Prostate gland (tissue), 2 donors: ENCODE data around the gene IL3RA.

Source experiments
- POLR2AphosphoS5 ChIP-seq: sonication (generic); formaldehyde crosslinking; IDR thresholded peaks from one replicate; pipeline ENCODE4 v1.6.1; 2017; ENCODE audit warnings: antibody characterized with exemption
- TF ChIP-seq, protein P1 (sequence below), 4 experiments: fragments of 200-600 bp in 2 of 4; fragments of 450-650 bp in 2 of 4; sonication (generic) in 2 of 4; IDR thresholded peaks; 1 replicate in 3 of 4; 2 replicates in 1 of 4; pipeline ENCODE4 v1.5.1; 2016 to 2019; ENCODE audit warnings: antibody characterized with exemption in 4 of 4, mild to moderate bottlenecking in 2 of 4, moderate library complexity in 2 of 4

DNA sequence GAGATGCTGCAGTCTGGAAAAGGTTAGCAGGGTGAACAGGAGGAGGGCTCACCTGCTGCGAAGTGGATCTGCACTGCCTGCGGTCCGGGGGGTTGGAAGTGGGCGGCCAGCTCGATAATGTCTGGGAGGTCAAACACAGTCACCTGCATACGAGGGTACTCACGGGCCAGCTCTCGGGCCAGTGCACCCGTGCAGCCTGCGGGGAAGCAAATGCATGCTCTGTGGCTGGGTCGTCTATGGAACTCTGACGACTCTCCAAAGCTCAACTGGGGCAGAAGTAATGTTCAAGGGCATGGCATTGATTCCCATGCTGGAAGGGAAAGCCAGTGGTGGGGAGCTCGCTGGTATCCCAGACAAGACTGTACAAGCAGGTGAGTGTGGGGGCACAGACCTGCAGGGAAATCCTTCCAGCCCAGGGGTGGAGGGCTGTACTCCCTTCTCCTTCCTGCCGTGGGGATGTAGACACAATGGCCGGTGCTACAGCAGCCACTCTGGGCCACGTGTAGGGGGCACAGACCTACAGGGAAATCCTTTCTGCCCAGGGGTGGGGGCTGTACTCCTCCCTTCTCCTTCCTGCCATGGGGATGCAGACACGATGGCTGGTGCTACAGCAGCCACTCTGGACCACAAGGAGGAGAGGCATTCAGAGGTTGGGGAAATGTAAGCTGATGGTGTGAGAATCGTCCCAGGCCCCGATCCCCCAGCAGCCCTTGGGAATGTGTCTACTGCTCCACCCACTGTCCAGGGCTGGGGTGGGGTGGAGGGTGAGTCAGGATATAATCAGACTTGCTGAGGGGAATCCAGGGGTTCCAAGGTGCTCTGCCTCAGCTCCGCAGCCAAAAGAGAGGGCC, 81.6 kb downstream of the IL3RA start:
- TF ChIP-seq, protein P1, sequence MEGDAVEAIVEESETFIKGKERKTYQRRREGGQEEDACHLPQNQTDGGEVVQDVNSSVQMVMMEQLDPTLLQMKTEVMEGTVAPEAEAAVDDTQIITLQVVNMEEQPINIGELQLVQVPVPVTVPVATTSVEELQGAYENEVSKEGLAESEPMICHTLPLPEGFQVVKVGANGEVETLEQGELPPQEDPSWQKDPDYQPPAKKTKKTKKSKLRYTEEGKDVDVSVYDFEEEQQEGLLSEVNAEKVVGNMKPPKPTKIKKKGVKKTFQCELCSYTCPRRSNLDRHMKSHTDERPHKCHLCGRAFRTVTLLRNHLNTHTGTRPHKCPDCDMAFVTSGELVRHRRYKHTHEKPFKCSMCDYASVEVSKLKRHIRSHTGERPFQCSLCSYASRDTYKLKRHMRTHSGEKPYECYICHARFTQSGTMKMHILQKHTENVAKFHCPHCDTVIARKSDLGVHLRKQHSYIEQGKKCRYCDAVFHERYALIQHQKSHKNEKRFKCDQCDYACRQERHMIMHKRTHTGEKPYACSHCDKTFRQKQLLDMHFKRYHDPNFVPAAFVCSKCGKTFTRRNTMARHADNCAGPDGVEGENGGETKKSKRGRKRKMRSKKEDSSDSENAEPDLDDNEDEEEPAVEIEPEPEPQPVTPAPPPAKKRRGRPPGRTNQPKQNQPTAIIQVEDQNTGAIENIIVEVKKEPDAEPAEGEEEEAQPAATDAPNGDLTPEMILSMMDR (IDR thresholded peaks at IDR 0.05), result no peak
- TF ChIP-seq POLR2AphosphoS5, result no peak
